ENCODE results near the gene EHD3. TPM values are rescaled to one million over a fixed set of nuclear protein-coding genes. Genes with fewer than 3 reads are reported as not detected.

Gene EHD3
- total RNA-seq, 1 donor from 2014 or later, result 13.2 TPM

- H3K4me1 Mint-ChIP-seq, result peaks cover 16% of the 10 kb centered on the region
Measured at GRCh38 chr2:31304816-31305215, 70.9 kb downstream of the EHD3 start.

DNA sequence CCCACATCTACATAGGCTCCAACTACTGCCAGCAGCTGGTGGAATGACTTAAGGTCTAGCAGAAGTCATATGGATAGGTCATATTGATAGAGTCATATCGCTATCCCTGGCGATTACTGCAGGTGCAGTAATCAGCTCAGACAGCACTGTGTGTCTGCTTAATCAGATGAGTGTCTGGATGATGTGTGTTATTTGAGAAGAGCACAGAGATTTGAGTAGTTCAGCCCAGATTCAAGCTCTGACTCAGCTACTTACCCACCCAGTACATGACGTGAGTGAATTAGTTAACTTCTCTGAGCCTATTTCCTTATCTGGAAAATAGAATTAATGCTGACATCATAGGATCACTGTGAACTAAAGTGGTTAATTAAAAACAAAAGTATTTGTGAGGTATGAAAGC, 78.9 kb downstream of the EHD3 start:
- no peak for DNase-seq (ENCODE audit: low spot score in 2 of 2, unreplicated experiment in 2 of 2)
- Mint-ChIP-seq H3K27ac (no peak overlapping the region), H3K36me3 (peaks cover 5% of the 10 kb centered on the region), H3K27me3 (ENCODE audit: low read depth) (no peaks in the 10 kb centered on the region), H3K4me3 (no peak overlapping the region), H3K4me1 (no peaks in the 10 kb centered on the region), H3K9me3 (peaks cover 27% of the 10 kb centered on the region)
- no peak for TF ChIP-seq CTCF (IDR thresholded peaks at IDR 0.05; ENCODE audit: unreplicated experiment)

More at GRCh38 chr2:31304816-31305215, 70.9 kb downstream of the EHD3 start:
- no peak for DNase-seq (ENCODE audit: low spot score in 2 of 2, unreplicated experiment in 2 of 2)
- no peak overlapping the region for H3K4me3 Mint-ChIP-seq
- peaks cover 36% of the 10 kb centered on the region for H3K9me3 Mint-ChIP-seq
- no peak for TF ChIP-seq CTCF (IDR thresholded peaks at IDR 0.05; ENCODE audit: unreplicated experiment)
- no peak overlapping the region for H3K27ac Mint-ChIP-seq
- peaks cover 5% of the 10 kb centered on the region for H3K36me3 Mint-ChIP-seq
- H3K27me3 Mint-ChIP-seq (ENCODE audit: low read depth), result no peaks in the 10 kb centered on the region

DNA sequence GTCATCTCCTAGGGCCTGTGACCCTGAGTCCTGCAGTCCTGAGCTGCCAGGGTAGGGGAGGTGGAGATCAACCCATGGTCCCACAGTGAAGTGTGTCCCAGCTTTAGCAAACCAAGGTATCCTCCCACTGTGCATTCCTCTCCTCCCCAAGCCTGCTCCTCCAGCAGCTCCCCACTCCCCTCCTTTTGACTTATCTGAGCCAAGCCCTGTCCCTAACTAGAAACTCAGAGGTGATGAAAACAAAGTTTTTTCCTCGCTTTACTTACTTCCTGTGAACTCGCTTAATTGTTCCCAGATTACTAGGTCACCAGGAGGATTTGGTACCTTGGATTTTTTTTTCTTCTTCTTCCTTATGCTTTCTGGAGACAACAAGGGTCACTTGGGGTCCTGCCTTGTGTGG, 80.8 kb downstream of the EHD3 start:
- Mint-ChIP-seq H3K27ac (no peak overlapping the region), H3K4me1 (peaks cover 10% of the 10 kb centered on the region), H3K27me3 (ENCODE audit: low read depth) (no peaks in the 10 kb centered on the region), H3K36me3 (no peaks in the 10 kb centered on the region), H3K4me3 (no peak overlapping the region), H3K9me3 (peaks cover 10% of the 10 kb centered on the region)
- no peak for DNase-seq (ENCODE audit: low spot score in 2 of 2, unreplicated experiment in 2 of 2)
- TF ChIP-seq CTCF (IDR thresholded peaks at IDR 0.05; ENCODE audit: unreplicated experiment), result no peak

DNA sequence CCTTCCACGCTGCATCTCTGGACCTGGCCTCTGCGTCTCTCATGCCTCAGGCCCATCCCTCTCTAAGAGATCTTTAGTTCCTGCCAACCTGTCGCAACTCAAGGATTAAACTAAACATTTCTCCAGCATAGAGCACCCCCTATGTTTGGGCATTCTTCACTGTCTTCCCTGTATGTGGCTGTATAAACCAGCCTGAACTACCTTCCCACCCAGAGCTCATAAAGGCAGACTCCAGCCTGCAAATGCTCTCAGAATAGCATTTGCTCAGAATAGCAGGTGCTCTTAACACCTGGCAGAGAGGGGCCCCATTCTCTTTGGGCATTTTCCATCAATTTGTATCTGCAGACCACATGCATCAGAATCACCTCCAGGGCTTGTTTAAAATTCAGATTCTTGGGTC, 83.4 kb downstream of the EHD3 start:
- TF ChIP-seq CTCF (IDR thresholded peaks at IDR 0.05; ENCODE audit: unreplicated experiment), result no peak
- Mint-ChIP-seq H3K4me1 (peaks cover 13% of the 10 kb centered on the region), H3K4me3 (no peak overlapping the region), H3K36me3 (no peaks in the 10 kb centered on the region), H3K27me3 (ENCODE audit: low read depth) (no peaks in the 10 kb centered on the region), H3K9me3 (no peaks in the 10 kb centered on the region), H3K27ac (no peak overlapping the region)
- no peak for DNase-seq (ENCODE audit: low spot score in 2 of 2, unreplicated experiment in 2 of 2)

GRCh38 chr2:31318361-31319336, 84.7 kb downstream of the EHD3 start:
- no peaks in the 10 kb centered on the region for H3K36me3 Mint-ChIP-seq
- TF ChIP-seq CTCF (IDR thresholded peaks at IDR 0.05; ENCODE audit: unreplicated experiment), result no peak
- no peaks in the 10 kb centered on the region for H3K9me3 Mint-ChIP-seq
- H3K27me3 Mint-ChIP-seq (ENCODE audit: low read depth), result no peaks in the 10 kb centered on the region
- H3K4me1 Mint-ChIP-seq, result peaks cover 13% of the 10 kb centered on the region
- no peak overlapping the region for H3K27ac Mint-ChIP-seq
- no peak for DNase-seq (ENCODE audit: low spot score in 2 of 2, unreplicated experiment in 2 of 2)
- H3K4me3 Mint-ChIP-seq, result no peak overlapping the region

Other genes with a start within 250 kb of the EHD3 start
- 1.7 to 2.8 TPM (median 2.2 TPM) in 3 replicates for gene GALNT14, start 95.7 kb upstream of the EHD3 start, total RNA-seq
- gene CAPN14, start 16.6 kb upstream of the EHD3 start, total RNA-seq, result 0.40 to 0.54 TPM (median 0.47 TPM) in 3 replicates
- 3.8 to 3.9 TPM (median 3.9 TPM) in 3 replicates for gene XDH, start 180.6 kb downstream of the EHD3 start, total RNA-seq